Measurements from ENCODE around the gene CCDC12. TPM values are rescaled to one million over a fixed set of nuclear protein-coding genes. Genes with fewer than 3 reads are reported as not detected.

The CCDC12 gene
- total and polyA plus RNA-seq, 9 of the 15 experiments (the other 6 are each of a cell fraction or from before 2014, with no cell fraction given), result 8.9 to 201 (median 86.9) TPM

- TF ChIP-seq, protein P1, sequence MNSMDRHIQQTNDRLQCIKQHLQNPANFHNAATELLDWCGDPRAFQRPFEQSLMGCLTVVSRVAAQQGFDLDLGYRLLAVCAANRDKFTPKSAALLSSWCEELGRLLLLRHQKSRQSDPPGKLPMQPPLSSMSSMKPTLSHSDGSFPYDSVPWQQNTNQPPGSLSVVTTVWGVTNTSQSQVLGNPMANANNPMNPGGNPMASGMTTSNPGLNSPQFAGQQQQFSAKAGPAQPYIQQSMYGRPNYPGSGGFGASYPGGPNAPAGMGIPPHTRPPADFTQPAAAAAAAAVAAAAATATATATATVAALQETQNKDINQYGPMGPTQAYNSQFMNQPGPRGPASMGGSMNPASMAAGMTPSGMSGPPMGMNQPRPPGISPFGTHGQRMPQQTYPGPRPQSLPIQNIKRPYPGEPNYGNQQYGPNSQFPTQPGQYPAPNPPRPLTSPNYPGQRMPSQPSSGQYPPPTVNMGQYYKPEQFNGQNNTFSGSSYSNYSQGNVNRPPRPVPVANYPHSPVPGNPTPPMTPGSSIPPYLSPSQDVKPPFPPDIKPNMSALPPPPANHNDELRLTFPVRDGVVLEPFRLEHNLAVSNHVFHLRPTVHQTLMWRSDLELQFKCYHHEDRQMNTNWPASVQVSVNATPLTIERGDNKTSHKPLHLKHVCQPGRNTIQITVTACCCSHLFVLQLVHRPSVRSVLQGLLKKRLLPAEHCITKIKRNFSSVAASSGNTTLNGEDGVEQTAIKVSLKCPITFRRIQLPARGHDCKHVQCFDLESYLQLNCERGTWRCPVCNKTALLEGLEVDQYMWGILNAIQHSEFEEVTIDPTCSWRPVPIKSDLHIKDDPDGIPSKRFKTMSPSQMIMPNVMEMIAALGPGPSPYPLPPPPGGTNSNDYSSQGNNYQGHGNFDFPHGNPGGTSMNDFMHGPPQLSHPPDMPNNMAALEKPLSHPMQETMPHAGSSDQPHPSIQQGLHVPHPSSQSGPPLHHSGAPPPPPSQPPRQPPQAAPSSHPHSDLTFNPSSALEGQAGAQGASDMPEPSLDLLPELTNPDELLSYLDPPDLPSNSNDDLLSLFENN (IDR thresholded peaks at IDR 0.05; ENCODE audit: low read depth in 2 of 2, low read length in 2 of 2), result 0 out of 4 replicates have a peak, but pooled peaks of 1 of the 2 experiments have one; percentile 22
- TF ChIP-seq ETV6 (IDR thresholded peaks at IDR 0.05; ENCODE audit: borderline replicate concordance in 1 of 2, low read depth in 2 of 2, low read length in 1 of 2) (0 out of 4 replicates have a peak, but pooled peaks of 1 of the 2 experiments have one; percentile 31), ETV6 (CRISPR knock-in tag; IDR thresholded peaks at IDR 0.05; ENCODE audit: borderline replicate concordance) (no peak), TEAD4 (IDR thresholded peaks at IDR 0.05; ENCODE audit: low read length) (peak; percentile 76), TEAD4 (CRISPR knock-in tag; IDR thresholded peaks at IDR 0.05; ENCODE audit: borderline replicate concordance) (no peak), PKNOX1 (IDR thresholded peaks at IDR 0.05) (peak; percentile 20; the same call in 1 of the 2 replicates), POLR2AphosphoS5 (IDR thresholded peaks at IDR 0.05; ENCODE audit: control insufficient read depth, insufficient read depth, low read depth, low read length) (0 out of 2 replicates have a peak, but pooled peaks have one; percentile 32), CBFA2T3 (IDR thresholded peaks at IDR 0.05) (peak; percentile 82), RCOR1 (IDR thresholded peaks at IDR 0.05; ENCODE audit: borderline replicate concordance in 1 of 2, low read depth in 2 of 2, low read length in 2 of 2) (peak in 1 of 2 experiments; percentile 65; a peak in 1 of 4 replicates), EP300 (IDR thresholded peaks at IDR 0.05; ENCODE audit: low read length) (peak; percentile 63; the same call in 1 of the 2 replicates), CTBP1 (IDR thresholded peaks at IDR 0.05; ENCODE audit: borderline replicate concordance) (peak; percentile 59), ZEB2 (IDR thresholded peaks at IDR 0.05) (peak; percentile 88), NR1H2 (CRISPR knock-in tag; IDR thresholded peaks at IDR 0.05) (no peak), ZNF407 (IDR thresholded peaks at IDR 0.05; ENCODE audit: low read depth) (0 out of 2 replicates have a peak, but pooled peaks have one; percentile 13), ILF3 (IDR thresholded peaks at IDR 0.05; ENCODE audit: borderline replicate concordance) (no peak), MEIS2 (IDR thresholded peaks at IDR 0.05; ENCODE audit: partially characterized antibody) (peak; percentile 38)
Measured at GRCh38 chr3:46971742-46972141, 4.8 kb downstream of the CCDC12 start (continued).
